ENCODE data around the gene MARK3. TPM values are rescaled to one million over a fixed set of nuclear protein-coding genes. Genes with fewer than 3 reads are reported as not detected.

Gene MARK3
- total RNA-seq, 4 donors from 2014 or later = 109 to 143 (median 125) TPM

- WGBS, 2 donors = 64 to 85% methylated on average over 4 of the region's 4 CpGs
- Histone ChIP-seq H3K9me3 (no peaks in the 10 kb centered on the region), H3K4me3 (no peak overlapping the region), H3K27me3 (no peaks in the 10 kb centered on the region), H3K4me1 (peaks cover 0 to 83% (median 49%) of the 10 kb centered on the region in 4 donors), H3K36me3 (no peaks in the 10 kb centered on the region), H3K27ac (no peak overlapping the region)
- TF ChIP-seq EP300 (IDR thresholded peaks at IDR 0.05) = no peak
- TF ChIP-seq, protein P1, sequence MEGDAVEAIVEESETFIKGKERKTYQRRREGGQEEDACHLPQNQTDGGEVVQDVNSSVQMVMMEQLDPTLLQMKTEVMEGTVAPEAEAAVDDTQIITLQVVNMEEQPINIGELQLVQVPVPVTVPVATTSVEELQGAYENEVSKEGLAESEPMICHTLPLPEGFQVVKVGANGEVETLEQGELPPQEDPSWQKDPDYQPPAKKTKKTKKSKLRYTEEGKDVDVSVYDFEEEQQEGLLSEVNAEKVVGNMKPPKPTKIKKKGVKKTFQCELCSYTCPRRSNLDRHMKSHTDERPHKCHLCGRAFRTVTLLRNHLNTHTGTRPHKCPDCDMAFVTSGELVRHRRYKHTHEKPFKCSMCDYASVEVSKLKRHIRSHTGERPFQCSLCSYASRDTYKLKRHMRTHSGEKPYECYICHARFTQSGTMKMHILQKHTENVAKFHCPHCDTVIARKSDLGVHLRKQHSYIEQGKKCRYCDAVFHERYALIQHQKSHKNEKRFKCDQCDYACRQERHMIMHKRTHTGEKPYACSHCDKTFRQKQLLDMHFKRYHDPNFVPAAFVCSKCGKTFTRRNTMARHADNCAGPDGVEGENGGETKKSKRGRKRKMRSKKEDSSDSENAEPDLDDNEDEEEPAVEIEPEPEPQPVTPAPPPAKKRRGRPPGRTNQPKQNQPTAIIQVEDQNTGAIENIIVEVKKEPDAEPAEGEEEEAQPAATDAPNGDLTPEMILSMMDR (IDR thresholded peaks at IDR 0.05) = no peak
- TF ChIP-seq POLR2A (IDR thresholded peaks at IDR 0.05) = no peak
- DNase-seq (ENCODE audit: low spot score in 2 of 2) = no peak
Measured at GRCh38 chr14:103390605-103391004, 5.4 kb downstream of the MARK3 start.

GRCh38 chr14:103391048-103391447 lies 5.8 kb downstream of the MARK3 start:
- WGBS, 2 donors = 13 to 15% methylated on average over 4 of the region's 4 CpGs
- no peak overlapping the region for H3K4me3 ChIP-seq

DNA sequence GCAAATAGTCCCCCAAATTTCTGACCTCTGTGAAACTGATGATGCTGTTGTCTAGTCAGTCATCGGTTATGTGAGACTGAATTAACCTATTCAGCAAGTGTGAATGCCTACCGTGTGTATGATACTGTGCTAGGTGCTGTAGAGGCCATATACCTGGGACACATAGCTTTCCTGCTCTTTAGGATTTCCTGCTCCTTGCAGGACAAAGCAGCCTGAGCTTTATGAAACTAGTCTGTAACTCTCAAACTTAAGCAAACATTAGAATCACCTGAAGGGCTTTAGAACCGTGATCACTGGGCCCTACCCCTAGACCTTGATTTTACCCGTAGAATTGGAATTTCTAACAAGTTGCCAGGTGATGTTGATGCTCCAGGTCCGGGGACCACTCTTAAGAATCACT lies 6.9 kb downstream of the MARK3 start:
- Histone ChIP-seq H3K27me3 (no peaks in the 10 kb centered on the region), H3K36me3 (no peaks in the 10 kb centered on the region), H3K4me3 (no peak overlapping the region), H3K27ac (no peak overlapping the region), H3K9me3 (no peaks in the 10 kb centered on the region), H3K4me1 (peaks cover 0 to 88% (median 55%) of the 10 kb centered on the region in 4 donors)
- WGBS, 2 donors = 75 to 77% methylated on average over 5 of the region's 5 CpGs
- TF ChIP-seq, protein P1 (IDR thresholded peaks at IDR 0.05) = no peak
- TF ChIP-seq EP300 (IDR thresholded peaks at IDR 0.05) (no peak), POLR2A (IDR thresholded peaks at IDR 0.05) (no peak)
- DNase-seq (ENCODE audit: low spot score in 2 of 2) = no peak

More at GRCh38 chr14:103391048-103391447, 5.8 kb downstream of the MARK3 start:
- Histone ChIP-seq H3K27me3 (no peaks in the 10 kb centered on the region), H3K9me3 (no peaks in the 10 kb centered on the region), H3K4me1 (peaks cover 0 to 87% (median 54%) of the 10 kb centered on the region in 4 donors), H3K36me3 (no peaks in the 10 kb centered on the region), H3K27ac (no peak overlapping the region)
- TF ChIP-seq, protein P1 (IDR thresholded peaks at IDR 0.05) = peak; percentile 39 to 59 (median 57)
- TF ChIP-seq POLR2A (IDR thresholded peaks at IDR 0.05) (no peak), EP300 (IDR thresholded peaks at IDR 0.05) (no peak)
- peak in 1 of 2 donors; percentile 48 for DNase-seq (ENCODE audit: low spot score in 2 of 2)

DNA sequence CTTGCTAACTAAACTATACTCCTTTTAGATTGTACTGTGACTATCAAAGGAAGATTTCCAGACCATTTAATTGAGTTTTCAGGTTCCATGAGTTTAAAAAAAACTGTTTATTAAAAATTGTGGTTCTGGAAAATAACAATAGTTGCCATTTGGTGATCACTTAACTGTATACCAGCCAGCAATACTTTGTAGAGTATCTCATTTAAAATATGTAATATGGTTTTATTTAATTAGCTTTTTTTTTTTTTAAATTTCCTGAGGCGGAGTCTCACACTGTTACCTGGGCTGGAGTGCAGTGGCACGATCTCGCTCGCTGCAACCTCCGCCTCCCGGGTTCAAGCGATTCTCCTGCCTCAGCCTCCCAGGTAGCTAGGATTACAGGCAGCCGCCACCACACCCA lies 7.4 kb downstream of the MARK3 start:
- no peaks in the 10 kb centered on the region for H3K27me3 ChIP-seq
- no peak for DNase-seq (ENCODE audit: low spot score in 2 of 2)
- H3K9me3 ChIP-seq = no peaks in the 10 kb centered on the region
- H3K4me1 ChIP-seq = peaks cover 0 to 87% (median 50%) of the 10 kb centered on the region in 4 donors
- no peak overlapping the region for H3K27ac ChIP-seq
- H3K36me3 ChIP-seq = no peaks in the 10 kb centered on the region
- no peak overlapping the region for H3K4me3 ChIP-seq
- 93 to 98% methylated on average over 8 of the region's 8 CpGs for WGBS, 2 donors
- TF ChIP-seq EP300 (IDR thresholded peaks at IDR 0.05) = no peak
- TF ChIP-seq, protein P1 (IDR thresholded peaks at IDR 0.05) = no peak
- TF ChIP-seq POLR2A (IDR thresholded peaks at IDR 0.05) = no peak

DNA sequence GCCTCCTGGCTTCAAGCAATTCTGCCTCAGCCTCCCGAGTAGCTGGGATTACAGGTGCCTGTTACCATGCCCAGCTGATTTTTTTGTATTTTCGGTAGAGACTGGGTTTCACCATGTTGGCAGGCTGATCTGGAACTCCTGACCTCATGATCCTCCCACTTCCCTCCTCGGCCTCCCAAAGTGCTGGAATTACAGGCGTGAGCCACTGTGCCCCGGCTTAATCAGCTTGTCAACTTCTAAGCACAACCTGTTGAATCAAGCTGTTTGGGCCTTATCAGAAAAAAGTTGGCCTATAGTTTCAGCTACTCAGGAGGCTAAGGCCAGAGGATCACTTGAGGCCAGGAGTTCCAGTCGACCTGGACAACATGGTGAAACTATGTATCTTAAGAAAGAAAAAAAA lies 7.9 kb downstream of the MARK3 start:
- TF ChIP-seq, protein P1 (IDR thresholded peaks at IDR 0.05) = no peak
- no peak for TF ChIP-seq POLR2A (IDR thresholded peaks at IDR 0.05)
- TF ChIP-seq EP300 (IDR thresholded peaks at IDR 0.05) = no peak
- H3K4me3 ChIP-seq = no peak overlapping the region
- no peaks in the 10 kb centered on the region for H3K27me3 ChIP-seq
- no peaks in the 10 kb centered on the region for H3K9me3 ChIP-seq
- DNase-seq (ENCODE audit: low spot score in 2 of 2) = no peak
- H3K27ac ChIP-seq = no peak overlapping the region
- WGBS, 2 donors = 72 to 77% methylated on average over 6 of the region's 6 CpGs
- H3K36me3 ChIP-seq = no peaks in the 10 kb centered on the region
- H3K4me1 ChIP-seq = peaks cover 0 to 87% (median 47%) of the 10 kb centered on the region in 4 donors
